ENCODE results near the gene KCNJ5. TPM values are rescaled to one million over a fixed set of nuclear protein-coding genes. Genes with fewer than 3 reads are reported as not detected.
A peak's percentile ranks its signal among the peaks of the same experiment; 100 is the strongest.

Gene KCNJ5
- total RNA-seq, 3 donors from 2014 or later: 0.98 to 8.8 (median 2.8) TPM

DNA sequence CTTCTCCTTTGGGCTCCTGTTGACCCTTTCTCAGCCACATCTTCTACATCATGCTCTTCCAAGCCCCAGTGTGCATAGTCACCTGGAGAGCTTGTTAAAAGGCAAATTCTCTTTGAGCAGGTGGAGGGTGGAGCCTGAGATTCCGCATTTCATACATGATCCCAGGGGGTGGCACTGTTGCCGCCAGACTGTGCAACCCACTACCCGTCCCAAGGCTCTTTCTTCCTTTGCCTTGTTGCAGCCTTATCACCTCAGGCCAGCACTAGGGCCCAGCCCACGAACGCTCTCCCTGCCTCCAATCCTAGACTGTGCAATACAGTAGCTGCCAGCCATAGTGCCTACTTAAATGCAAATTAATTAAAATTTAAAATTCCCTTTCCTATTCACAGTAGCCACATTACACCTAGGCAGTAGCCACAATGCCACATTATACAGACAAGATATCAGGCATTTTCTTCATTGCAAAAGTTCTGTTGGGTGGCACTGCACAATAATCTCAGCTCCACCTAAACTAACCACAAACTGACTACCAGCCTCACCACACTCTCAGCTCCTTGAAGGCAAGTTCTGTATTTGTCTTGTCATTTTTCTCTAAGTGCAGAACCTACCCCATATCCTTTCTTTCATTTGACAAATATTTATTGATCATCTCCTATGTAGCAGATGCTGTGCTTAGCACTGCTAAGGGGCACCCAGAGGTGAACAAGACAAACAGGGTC is 4.6 kb upstream of the KCNJ5 start:
- Histone ChIP-seq H3K27me3 (peaks cover 0 to 24% of the 10 kb centered on the region in 2 donors), H3K27ac (no peak overlapping the region), H3K4me1 (peaks cover 0 to 5% of the 10 kb centered on the region in 2 donors), H3K36me3 (no peaks in the 10 kb centered on the region), H3K9me3 (no peaks in the 10 kb centered on the region), H3K4me3 (no peak overlapping the region)
- intact Hi-C loops (cut with DNase I; ENCODE audit: low total_unique reads): loop anchor here (5.0 kb wide), 1 partner anchor 1019 kb away; no protein-coding TSS in a partner anchor
- no peak for DNase-seq (ENCODE audit: low spot score in 2 of 2)
- TF ChIP-seq, protein P1, sequence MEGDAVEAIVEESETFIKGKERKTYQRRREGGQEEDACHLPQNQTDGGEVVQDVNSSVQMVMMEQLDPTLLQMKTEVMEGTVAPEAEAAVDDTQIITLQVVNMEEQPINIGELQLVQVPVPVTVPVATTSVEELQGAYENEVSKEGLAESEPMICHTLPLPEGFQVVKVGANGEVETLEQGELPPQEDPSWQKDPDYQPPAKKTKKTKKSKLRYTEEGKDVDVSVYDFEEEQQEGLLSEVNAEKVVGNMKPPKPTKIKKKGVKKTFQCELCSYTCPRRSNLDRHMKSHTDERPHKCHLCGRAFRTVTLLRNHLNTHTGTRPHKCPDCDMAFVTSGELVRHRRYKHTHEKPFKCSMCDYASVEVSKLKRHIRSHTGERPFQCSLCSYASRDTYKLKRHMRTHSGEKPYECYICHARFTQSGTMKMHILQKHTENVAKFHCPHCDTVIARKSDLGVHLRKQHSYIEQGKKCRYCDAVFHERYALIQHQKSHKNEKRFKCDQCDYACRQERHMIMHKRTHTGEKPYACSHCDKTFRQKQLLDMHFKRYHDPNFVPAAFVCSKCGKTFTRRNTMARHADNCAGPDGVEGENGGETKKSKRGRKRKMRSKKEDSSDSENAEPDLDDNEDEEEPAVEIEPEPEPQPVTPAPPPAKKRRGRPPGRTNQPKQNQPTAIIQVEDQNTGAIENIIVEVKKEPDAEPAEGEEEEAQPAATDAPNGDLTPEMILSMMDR (IDR thresholded peaks at IDR 0.05): no peak
- no peak for TF ChIP-seq POLR2A (IDR thresholded peaks at IDR 0.05)
- TF ChIP-seq POLR2AphosphoS5 (IDR thresholded peaks at IDR 0.05): no peak

GRCh38 chr11:128888034-128888985 is 2.8 kb upstream of the KCNJ5 start:
- no peak overlapping the region for H3K4me3 ChIP-seq
- DNase-seq (ENCODE audit: low spot score in 2 of 2): no peak
- peaks cover 0 to 5% of the 10 kb centered on the region in 2 donors for H3K4me1 ChIP-seq
- no peaks in the 10 kb centered on the region for H3K36me3 ChIP-seq
- no peak for TF ChIP-seq POLR2AphosphoS5 (IDR thresholded peaks at IDR 0.05)
- TF ChIP-seq POLR2A (IDR thresholded peaks at IDR 0.05): no peak
- TF ChIP-seq, protein P1 (IDR thresholded peaks at IDR 0.05): peak in 1 of 3 donors; percentile 22
- intact Hi-C loops (cut with DNase I; ENCODE audit: low total_unique reads): loop anchor here (2.0 to 5.0 kb wide), 2 partner anchors 32 to 1021 kb away; no protein-coding TSS in a partner anchor
- H3K27me3 ChIP-seq: peaks cover 0 to 27% of the 10 kb centered on the region in 2 donors
- no peaks in the 10 kb centered on the region for H3K9me3 ChIP-seq
- no peak overlapping the region for H3K27ac ChIP-seq

- intact Hi-C loops (cut with DNase I; ENCODE audit: low total_unique reads): loop anchor here (2.0 to 5.0 kb wide), 2 partner anchors 31 to 1022 kb away; no protein-coding TSS in a partner anchor
- no peak for TF ChIP-seq POLR2AphosphoS5 (IDR thresholded peaks at IDR 0.05)
- TF ChIP-seq, protein P1 (IDR thresholded peaks at IDR 0.05): no peak
- no peak for TF ChIP-seq POLR2A (IDR thresholded peaks at IDR 0.05)
- Histone ChIP-seq H3K27me3 (peaks cover 0 to 27% of the 10 kb centered on the region in 2 donors), H3K27ac (no peak overlapping the region), H3K4me1 (peaks cover 0 to 5% of the 10 kb centered on the region in 2 donors), H3K4me3 (peak overlapping the region in 1 of 3 donors; percentile 74), H3K9me3 (no peaks in the 10 kb centered on the region), H3K36me3 (no peaks in the 10 kb centered on the region)
- DNase-seq (ENCODE audit: low spot score in 2 of 2): no peak
Observed at GRCh38 chr11:128889657-128890213, 1.4 kb upstream of the KCNJ5 start.

DNA sequence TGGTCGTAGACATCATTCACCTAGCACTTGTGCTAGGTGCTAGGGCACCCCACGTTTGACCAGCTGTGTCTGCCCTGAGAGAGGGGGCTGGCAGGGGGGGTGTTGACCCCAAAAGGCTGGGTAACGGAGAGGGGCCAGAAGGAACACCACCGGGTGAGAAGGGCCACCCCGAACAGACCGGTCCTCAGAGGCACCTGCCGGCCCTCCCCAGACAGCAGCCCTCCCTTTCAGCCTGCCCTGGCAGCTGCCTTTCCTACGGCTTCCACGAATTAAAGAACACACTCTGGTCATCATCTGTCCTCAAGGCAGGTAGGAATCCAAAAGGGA is 977 bp upstream of the KCNJ5 start:
- Histone ChIP-seq H3K36me3 (no peaks in the 10 kb centered on the region), H3K4me3 (peak overlapping the region; percentile 52 to 74 (median 53)), H3K27ac (peak overlapping the region in 1 of 2 donors; percentile 1), H3K4me1 (peaks cover 0 to 5% of the 10 kb centered on the region in 2 donors), H3K27me3 (peaks cover 0 to 27% of the 10 kb centered on the region in 2 donors), H3K9me3 (no peaks in the 10 kb centered on the region)
- intact Hi-C loops (cut with DNase I; ENCODE audit: low total_unique reads): no loop called here
- no peak for TF ChIP-seq POLR2A (IDR thresholded peaks at IDR 0.05)
- TF ChIP-seq, protein P1 (IDR thresholded peaks at IDR 0.05): no peak
- no peak for TF ChIP-seq POLR2AphosphoS5 (IDR thresholded peaks at IDR 0.05)
- no peak for DNase-seq (ENCODE audit: low spot score in 2 of 2)

Measured in breast epithelium (tissue), 4 donors.